Endothelial cell of umbilical vein (primary cell): ENCODE results near the gene TRPC1. TPM values are rescaled to one million over a fixed set of nuclear protein-coding genes. Genes with fewer than 3 reads are reported as not detected.

ENCODE experiments used
- BruUV-seq: library from RNA; stranded (reverse); fragments of 400-500 nt; replicated peaks from 2 replicates; lab custom pipeline; 2021; lab: Mats Ljungman, UMichigan
- CTCF ChIA-PET: fragments of 300-600, 350-600 bp; sonication (Branson Sonifier 250); formaldehyde crosslinking; loops from one replicate; lab custom pipeline; 2021; ENCODE audit warnings: antibody characterized with exemption, inconsistent platforms; lab: Charles Lee
- POLR2A ChIA-PET: fragments of 300-600, 350-600 bp; sonication (Branson Sonifier 250); formaldehyde crosslinking; loops from one replicate; lab custom pipeline; 2021; ENCODE audit warnings: antibody characterized with exemption, inconsistent platforms; lab: Charles Lee
- DNase-seq: peaks from one replicate; pipeline ENCODE4 v3.0.0-alpha.2; 2011; ENCODE audit warnings: low read depth, low spot score
- FAIRE-seq: peaks from 2 replicates; lab custom pipeline; 2011; peaks lifted over from hg19 to GRCh38; lab: Jason Lieb, UNC
- H2AFZ ChIP-seq: 2 replicates; pipeline ENCODE4 v1.6.0; 2012; ENCODE audit warnings: low read depth, low read length, control low read depth, inconsistent platforms
- H3K27ac ChIP-seq: 2 replicates; pipeline ENCODE4 v1.5.1; 2011; ENCODE audit warnings: low read depth, mild to moderate bottlenecking, control low read depth, low read length, moderate library complexity; ENCODE audit not compliant: insufficient read depth
- H3K27me3 ChIP-seq, 2 experiments: 2 replicates each; pipeline versions ENCODE4 v1.6.0 to v1.6.1; 2011; ENCODE audit warnings: low read length in 2 of 2, mixed read lengths in 1 of 2; ENCODE audit not compliant: control insufficient read depth in 2 of 2, insufficient read depth in 2 of 2
- H3K36me3 ChIP-seq, 2 experiments: 2 replicates in 1 of 2; 3 replicates in 1 of 2; pipeline ENCODE4 v1.5.1; 2011; ENCODE audit warnings: low read length in 2 of 2, mild to moderate bottlenecking in 1 of 2, moderate library complexity in 1 of 2; ENCODE audit not compliant: control insufficient read depth in 2 of 2, insufficient read depth in 2 of 2; ENCODE audit errors: extremely low read depth in 1 of 2
- H3K4me1 ChIP-seq: 3 replicates; pipeline ENCODE4 v1.5.1; 2011; ENCODE audit warnings: mild to moderate bottlenecking, low read length; ENCODE audit not compliant: control insufficient read depth, insufficient read depth; ENCODE audit errors: extremely low read depth
- H3K4me2 ChIP-seq: 2 replicates; pipeline ENCODE4 v1.6.1; 2011; ENCODE audit warnings: low read length, control low read depth, mixed read lengths; ENCODE audit not compliant: insufficient read depth
- H3K4me3 ChIP-seq, 3 experiments: fragments of 200-600 bp in 1 of 3; sonication (generic), shearing (Covaris generic) in 1 of 3; replicated peaks in 1 of 3; 2 replicates each; pipeline ENCODE4 v1.5.1; 2011 to 2016; ENCODE audit warnings: control low read depth in 3 of 3, low read length in 3 of 3, mild to moderate bottlenecking in 2 of 3, inconsistent platforms in 1 of 3, low read depth in 1 of 3, moderate library complexity in 1 of 3; ENCODE audit not compliant: insufficient read depth in 1 of 3
- H3K79me2 ChIP-seq: 2 replicates; pipeline ENCODE4 v1.6.0; 2012; ENCODE audit warnings: low read length, inconsistent platforms; ENCODE audit not compliant: control insufficient read depth, insufficient read depth
- H3K9ac ChIP-seq: replicated peaks from 2 replicates; pipeline ENCODE3; 2011; ENCODE audit warnings: low read length, control low read depth; ENCODE audit not compliant: insufficient read depth; ENCODE audit errors: extremely low read depth
- H3K9me1 ChIP-seq: replicated peaks from 3 replicates; pipeline ENCODE4 v1.6.0; 2011; ENCODE audit warnings: mild to moderate bottlenecking, low read length; ENCODE audit not compliant: control insufficient read depth, insufficient read depth; ENCODE audit errors: extremely low read depth
- H3K9me3 ChIP-seq: replicated peaks from 2 replicates; pipeline ENCODE4 v1.5.1; 2012; ENCODE audit warnings: low read length, inconsistent platforms; ENCODE audit not compliant: control insufficient read depth, insufficient read depth
- H4K20me1 ChIP-seq: replicated peaks from 2 replicates; pipeline ENCODE3; 2011; ENCODE audit warnings: mild to moderate bottlenecking, low read length; ENCODE audit not compliant: control insufficient read depth, insufficient read depth; ENCODE audit errors: extremely low read depth
- CTCF ChIP-seq, 2 donors: IDR thresholded peaks; 1 replicate in 1 of 2; 2 replicates in 1 of 2; pipeline ENCODE4 v1.5.1; 2011; ENCODE audit warnings: low read length in 2 of 2, mild to moderate bottlenecking in 2 of 2, moderate library complexity in 2 of 2, control low read depth in 1 of 2, inconsistent platforms in 1 of 2, low read depth in 1 of 2; ENCODE audit not compliant: insufficient read depth in 1 of 2; ENCODE audit errors: extremely low read depth in 1 of 2
- EZH2 ChIP-seq: IDR thresholded peaks from 2 replicates; pipeline ENCODE4 v1.6.1; 2012; ENCODE audit warnings: borderline replicate concordance, low read depth, mild to moderate bottlenecking, moderate library complexity, low read length, inconsistent platforms; ENCODE audit not compliant: severe bottlenecking
- FOS ChIP-seq: IDR thresholded peaks from 2 replicates; pipeline ENCODE4 v1.6.1; 2011; ENCODE audit warnings: mild to moderate bottlenecking, low read length, moderate library complexity, borderline replicate concordance; ENCODE audit not compliant: insufficient read depth
- GATA2 ChIP-seq: IDR thresholded peaks from 2 replicates; pipeline ENCODE4 v1.7.0; 2011; ENCODE audit warnings: low read depth, mild to moderate bottlenecking, moderate library complexity, mixed read lengths, low read length; ENCODE audit not compliant: insufficient read length, insufficient read depth
- JUN ChIP-seq: IDR thresholded peaks from 2 replicates; pipeline ENCODE4 v1.6.1; 2011; ENCODE audit warnings: borderline replicate concordance, low read depth; ENCODE audit not compliant: insufficient read length, insufficient read depth
- MAX ChIP-seq: IDR thresholded peaks from 2 replicates; pipeline ENCODE4 v1.6.1; 2011; ENCODE audit not compliant: insufficient read depth, insufficient read length
- MYC ChIP-seq: IDR thresholded peaks from one replicate; pipeline ENCODE4 v1.6.1; 2011; ENCODE audit warnings: mild to moderate bottlenecking, low read depth, low read length
- POLR2A ChIP-seq: IDR thresholded peaks from 2 replicates; pipeline ENCODE4 v1.6.1; 2012; ENCODE audit warnings: low read depth, mild to moderate bottlenecking, control low read depth, low read length
- POLR2AphosphoS5 ChIP-seq: IDR thresholded peaks from 2 replicates; pipeline ENCODE4 v1.6.1; 2012; ENCODE audit warnings: low read depth, mild to moderate bottlenecking, control low read depth, low read length, moderate library complexity; ENCODE audit not compliant: insufficient read depth
- dilution Hi-C: fragments of 300-500 bp; cut with MboI; formaldehyde crosslinking; loops from one replicate; pipeline ENCODE4 v1.15.0; 2019; ENCODE audit warnings: low sequenced_read_pairs; ENCODE audit not compliant: extremely low pct_ligation_motif_present
- intact Hi-C: fragments of 100-400 bp; cut with micrococcal nuclease; formaldehyde crosslinking; loops from one replicate; pipeline ENCODE4 v1.10.0; 2022
- polyA plus RNA-seq, 4 experiments: library from polyadenylated mRNA; depleted of rRNA in 3 of 4; stranded (reverse) in 3 of 4; unstranded in 1 of 4; fragments of >200 nt; gene quantifications; 2 replicates each; pipeline versions ENCODE4 v1.2.1 to v1.2.3, GENCODE V29; 2011 to 2012; ENCODE audit warnings: missing spikeins in 1 of 4
- total RNA-seq: library from RNA; stranded (reverse); gene quantifications from 2 replicates; pipeline ENCODE4 v1.2.3, GENCODE V29; 2021

Gene TRPC1
- total and polyA plus RNA-seq, 2 donors (not counting 3 experiments of a cell fraction or from before 2014, with no cell fraction given), result 3.5 to 5.9 TPM

- no peak overlapping the region for H2AFZ ChIP-seq
- H3K9me1 ChIP-seq, result no peaks in the 10 kb centered on the region
- TF ChIP-seq POLR2AphosphoS5 (no peak), MAX (no peak), FOS (no peak), JUN (no peak), MYC (no peak), CTCF (IDR thresholded peaks at IDR 0.05; ENCODE audit: extremely low read depth in 1 of 2, insufficient read depth in 1 of 2, low read depth in 1 of 2, low read length in 2 of 2) (no peak), EZH2 (no peak), GATA2 (no peak), POLR2A (no peak)
- no peak overlapping the region for H3K9ac ChIP-seq
- H3K4me3 ChIP-seq, result no peak overlapping the region
- H4K20me1 ChIP-seq, result no peaks in the 10 kb centered on the region
- no peaks in the 10 kb centered on the region for H3K79me2 ChIP-seq
- H3K27me3 ChIP-seq, result no peaks in the 10 kb centered on the region
- no peaks in the 10 kb centered on the region for H3K36me3 ChIP-seq
- no peak overlapping the region for H3K27ac ChIP-seq
- H3K9me3 ChIP-seq, result no peaks in the 10 kb centered on the region
- FAIRE-seq (no peak), DNase-seq (no peak)
- no peaks in the 10 kb centered on the region for H3K4me1 ChIP-seq
- ChIA-PET POLR2A (no interaction called here), CTCF (no interaction called here)
- BruUV-seq, result no TSS peak
- H3K4me2 ChIP-seq, result no peak overlapping the region
- intact Hi-C loops (no loop called here), dilution Hi-C loops (no loop called here)
Measured at GRCh38 chr3:142716102-142716501, 7.7 kb upstream of the TRPC1 start.
